ENCODE measurements around the gene RND3. TPM values are rescaled to one million over a fixed set of nuclear protein-coding genes. Genes with fewer than 3 reads are reported as not detected.

Gene RND3
- total and polyA plus RNA-seq, 8 donors = 10.3 to 58.2 (median 27.1) TPM

- intact Hi-C loops (cut with DNase I; ENCODE audit: low total_unique reads) = no loop called here
- Histone ChIP-seq H3K27ac (no peak overlapping the region), H3K4me3 (no peak overlapping the region), H3K36me3 (no peaks in the 10 kb centered on the region), H3K9me3 (no peaks in the 10 kb centered on the region), H3K27me3 (no peaks in the 10 kb centered on the region), H3K4me1 (no peaks in the 10 kb centered on the region)
- TF ChIP-seq POLR2A (IDR thresholded peaks at IDR 0.05) (no peak), POLR2AphosphoS5 (IDR thresholded peaks at IDR 0.05) (no peak), EP300 (IDR thresholded peaks at IDR 0.05) (no peak)
- TF ChIP-seq, protein P1, sequence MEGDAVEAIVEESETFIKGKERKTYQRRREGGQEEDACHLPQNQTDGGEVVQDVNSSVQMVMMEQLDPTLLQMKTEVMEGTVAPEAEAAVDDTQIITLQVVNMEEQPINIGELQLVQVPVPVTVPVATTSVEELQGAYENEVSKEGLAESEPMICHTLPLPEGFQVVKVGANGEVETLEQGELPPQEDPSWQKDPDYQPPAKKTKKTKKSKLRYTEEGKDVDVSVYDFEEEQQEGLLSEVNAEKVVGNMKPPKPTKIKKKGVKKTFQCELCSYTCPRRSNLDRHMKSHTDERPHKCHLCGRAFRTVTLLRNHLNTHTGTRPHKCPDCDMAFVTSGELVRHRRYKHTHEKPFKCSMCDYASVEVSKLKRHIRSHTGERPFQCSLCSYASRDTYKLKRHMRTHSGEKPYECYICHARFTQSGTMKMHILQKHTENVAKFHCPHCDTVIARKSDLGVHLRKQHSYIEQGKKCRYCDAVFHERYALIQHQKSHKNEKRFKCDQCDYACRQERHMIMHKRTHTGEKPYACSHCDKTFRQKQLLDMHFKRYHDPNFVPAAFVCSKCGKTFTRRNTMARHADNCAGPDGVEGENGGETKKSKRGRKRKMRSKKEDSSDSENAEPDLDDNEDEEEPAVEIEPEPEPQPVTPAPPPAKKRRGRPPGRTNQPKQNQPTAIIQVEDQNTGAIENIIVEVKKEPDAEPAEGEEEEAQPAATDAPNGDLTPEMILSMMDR (IDR thresholded peaks at IDR 0.05) = no peak
- DNase-seq = no peak
- WGBS, 5 donors = 83 to 90% (median 84%) methylated on average over 5 of the region's 5 CpGs
Measured at GRCh38 chr2:150532020-150532419, 44.6 kb upstream of the RND3 start.

GRCh38 chr2:150531591-150531990 lies 44.1 kb upstream of the RND3 start:
- Histone ChIP-seq H3K4me3 (no peak overlapping the region), H3K9me3 (no peaks in the 10 kb centered on the region), H3K27me3 (no peaks in the 10 kb centered on the region), H3K4me1 (peaks cover 0 to 4% (median 0%) of the 10 kb centered on the region in 4 donors), H3K36me3 (no peaks in the 10 kb centered on the region), H3K27ac (no peak overlapping the region)
- intact Hi-C loops (cut with DNase I; ENCODE audit: low total_unique reads) = no loop called here
- WGBS, 5 donors = 78 to 88% (median 85%) methylated on average over 2 of the region's 2 CpGs
- DNase-seq = no peak
- TF ChIP-seq, protein P1 (IDR thresholded peaks at IDR 0.05) = no peak
- TF ChIP-seq POLR2AphosphoS5 (IDR thresholded peaks at IDR 0.05) (no peak), POLR2A (IDR thresholded peaks at IDR 0.05) (no peak), EP300 (IDR thresholded peaks at IDR 0.05) (no peak)

DNA sequence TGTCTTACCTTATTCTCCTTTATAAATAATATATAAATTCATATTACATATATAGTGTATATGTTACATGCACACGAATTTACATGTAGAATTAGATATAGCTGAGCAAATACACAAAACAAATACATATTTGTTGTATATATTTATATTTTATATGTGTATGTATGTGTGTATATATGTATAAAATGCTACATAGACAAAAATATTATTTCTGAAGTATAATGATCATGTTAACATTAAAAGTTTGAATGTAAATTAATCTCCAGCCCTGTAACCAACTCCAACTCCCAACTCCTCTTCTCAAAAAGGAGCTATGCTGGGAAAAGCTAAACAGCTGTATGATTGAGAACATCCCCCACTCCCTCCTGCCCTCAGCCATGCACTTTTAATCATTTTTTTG lies 42.7 kb upstream of the RND3 start:
- no peak overlapping the region for H3K27ac ChIP-seq
- H3K9me3 ChIP-seq = no peaks in the 10 kb centered on the region
- TF ChIP-seq POLR2AphosphoS5 (IDR thresholded peaks at IDR 0.05) = no peak
- TF ChIP-seq POLR2A (IDR thresholded peaks at IDR 0.05) = no peak
- TF ChIP-seq, protein P1 (IDR thresholded peaks at IDR 0.05) = no peak
- no peak for TF ChIP-seq EP300 (IDR thresholded peaks at IDR 0.05)
- H3K27me3 ChIP-seq = no peaks in the 10 kb centered on the region
- H3K4me1 ChIP-seq = peaks cover 0 to 4% (median 0%) of the 10 kb centered on the region in 4 donors
- H3K36me3 ChIP-seq = no peaks in the 10 kb centered on the region
- WGBS, 5 donors = 63 to 82% (median 74%) methylated on average over 1 of the region's 1 CpG
- H3K4me3 ChIP-seq = no peak overlapping the region
- intact Hi-C loops (cut with DNase I; ENCODE audit: low total_unique reads) = no loop called here
- DNase-seq = no peak

GRCh38 chr2:150528861-150529801 lies 41.7 kb upstream of the RND3 start:
- Histone ChIP-seq H3K9me3 (no peaks in the 10 kb centered on the region), H3K27ac (peak overlapping the region in 1 of 5 donors; percentile 35), H3K27me3 (no peaks in the 10 kb centered on the region), H3K4me1 (peaks cover 0 to 4% (median 0%) of the 10 kb centered on the region in 4 donors), H3K4me3 (no peak overlapping the region), H3K36me3 (no peaks in the 10 kb centered on the region)
- intact Hi-C loops (cut with DNase I; ENCODE audit: low total_unique reads) = no loop called here
- DNase-seq = peak in 1 of 2 donors; percentile 24
- TF ChIP-seq EP300 (IDR thresholded peaks at IDR 0.05) = no peak
- TF ChIP-seq POLR2AphosphoS5 (IDR thresholded peaks at IDR 0.05) = no peak
- TF ChIP-seq POLR2A (IDR thresholded peaks at IDR 0.05) = no peak
- TF ChIP-seq, protein P1 (IDR thresholded peaks at IDR 0.05) = no peak
- WGBS, 5 donors = 45 to 53% (median 48%) methylated on average over 5 of the region's 5 CpGs
